Erythroblast (primary cell): ENCODE results near the gene NOTCH2.
"Not testable (repeated sequence)": the region's sequence is repeated elsewhere in the genome, so short reads cannot be mapped to it uniquely, and the experiment has no call there.

Experiments
- GATA1 ChIP-seq: IDR thresholded peaks from 2 replicates; pipeline ENCODE4 v1.6.1; 2011; ENCODE audit warnings: low read depth, mild to moderate bottlenecking, control low read depth, low read length, moderate library complexity
- POLR2A ChIP-seq: IDR thresholded peaks from 2 replicates; pipeline ENCODE4 v1.6.1; 2011; ENCODE audit warnings: mild to moderate bottlenecking, low read length

DNA sequence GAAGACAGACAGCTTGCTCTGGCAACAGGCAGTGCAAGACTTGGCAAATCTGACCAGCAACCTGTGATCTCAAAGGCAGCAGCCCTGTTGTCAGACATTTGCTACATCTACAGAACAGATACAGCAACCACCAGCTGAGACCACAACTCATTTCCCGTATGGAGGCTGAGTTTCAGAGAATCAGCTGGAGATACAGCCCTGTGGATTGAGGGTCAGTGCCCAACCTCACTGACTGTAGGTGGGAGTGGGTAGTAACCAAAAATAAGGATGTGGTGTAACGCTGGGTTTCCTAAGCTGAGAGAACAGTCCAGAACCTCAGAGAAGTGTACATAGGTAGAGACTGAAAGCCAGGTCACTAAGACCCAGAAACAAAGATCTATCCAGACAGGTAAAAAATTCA, 35.8 kb upstream of the NOTCH2 start:
- TF ChIP-seq POLR2A, GATA1: not testable (repeated sequence)
